Stromal cell of bone marrow (primary cell): ENCODE measurements around the gene IFT80.
"Not testable (repeated sequence)": the region's sequence is repeated elsewhere in the genome, so short reads cannot be mapped to it uniquely, and the experiment has no call there.

Experiments
- DNase-seq: peaks from one replicate; pipeline ENCODE4 v3.0.0-alpha.2; 2012; ENCODE audit warnings: low read depth

IFT80 gene

DNA sequence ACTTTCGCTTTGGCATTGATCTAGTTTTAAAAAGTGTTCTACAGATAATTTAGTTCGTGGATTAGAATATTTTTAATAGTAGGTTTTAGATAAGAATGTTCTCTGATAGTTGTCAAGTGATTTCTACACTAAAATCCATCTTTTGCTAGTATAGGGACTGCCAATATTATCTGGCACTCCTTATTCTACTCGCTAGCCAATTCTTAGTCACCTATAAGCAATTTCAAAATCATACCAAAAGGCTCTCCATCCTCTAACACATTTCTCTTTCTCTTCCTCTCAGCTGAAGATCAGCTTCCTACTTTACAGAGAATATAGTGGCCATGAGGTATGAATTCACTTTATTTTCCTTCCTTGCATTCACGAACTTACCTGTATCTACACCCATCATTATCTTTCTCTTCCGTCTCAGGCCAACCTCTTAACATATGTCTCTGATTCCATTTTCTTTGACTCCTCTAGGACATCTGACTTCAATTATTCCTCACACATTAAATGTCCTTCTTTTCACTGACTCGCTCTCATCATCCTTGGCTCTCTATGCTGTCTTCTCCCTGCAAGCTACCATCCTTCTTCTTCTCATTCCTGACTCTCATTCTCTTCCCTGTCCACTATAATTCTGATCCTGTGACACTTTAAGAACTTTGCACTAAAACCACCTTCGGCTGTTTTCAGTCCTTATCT, 138.3 kb downstream of the IFT80 start:
- no peak for DNase-seq

DNA sequence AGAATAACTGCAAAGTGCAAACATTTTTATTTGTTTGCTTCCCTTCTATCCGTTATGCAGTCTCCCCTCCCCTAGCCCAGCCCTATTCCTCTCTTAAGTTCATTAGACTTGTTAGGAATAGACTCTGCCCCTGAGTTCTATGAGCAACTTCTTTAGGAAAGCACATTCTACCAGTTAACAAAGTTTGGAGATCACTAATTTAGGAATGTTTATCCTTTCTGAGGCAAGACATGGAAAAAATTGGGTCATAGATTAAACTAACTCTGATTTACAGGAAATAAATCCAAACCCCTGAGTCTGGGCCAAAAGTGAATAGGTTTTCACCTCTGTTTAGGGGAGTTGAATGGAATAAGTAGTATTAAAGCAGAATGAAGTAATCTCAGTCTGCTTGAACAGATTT, 139.4 kb downstream of the IFT80 start:
- DNase-seq, result peak; percentile 31

DNA sequence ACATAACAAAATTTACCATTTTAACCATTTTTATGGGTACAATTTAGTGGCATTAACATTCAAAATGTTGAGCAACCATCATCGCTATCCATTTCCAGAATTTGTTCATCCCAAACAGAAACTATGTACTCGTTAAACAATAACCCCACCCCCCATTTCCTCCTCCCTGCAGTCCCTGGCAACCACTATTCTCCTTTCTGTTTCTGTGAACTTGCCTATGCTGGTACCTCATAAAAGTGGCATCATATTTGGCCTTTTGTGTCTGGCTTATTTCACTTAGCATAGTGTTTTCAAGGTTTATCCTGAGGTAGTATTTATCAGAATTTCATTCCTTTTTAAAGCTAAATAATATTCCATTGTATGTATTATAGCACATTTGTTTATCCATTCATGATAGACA, 141.4 kb downstream of the IFT80 start:
- DNase-seq, result no peak

DNA sequence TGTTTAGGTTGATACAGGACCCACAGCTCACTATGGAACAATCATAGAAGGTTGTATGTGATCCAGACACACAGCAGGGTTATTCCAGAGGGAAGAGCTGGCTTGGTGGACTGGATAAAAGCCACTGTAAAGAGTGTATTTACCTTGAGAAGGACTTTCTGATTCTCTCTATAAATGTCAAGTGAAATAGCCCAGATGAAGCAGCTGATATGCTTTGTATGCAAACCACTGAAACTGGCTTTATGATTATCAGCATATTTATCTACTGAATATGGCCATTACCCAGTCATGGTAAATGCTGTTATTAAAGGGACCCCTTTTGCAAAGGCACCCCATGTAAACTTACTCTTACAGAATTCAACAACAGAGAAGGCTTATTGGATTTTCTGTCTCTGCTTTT, 145.7 kb downstream of the IFT80 start:
- DNase-seq, result no peak

DNA sequence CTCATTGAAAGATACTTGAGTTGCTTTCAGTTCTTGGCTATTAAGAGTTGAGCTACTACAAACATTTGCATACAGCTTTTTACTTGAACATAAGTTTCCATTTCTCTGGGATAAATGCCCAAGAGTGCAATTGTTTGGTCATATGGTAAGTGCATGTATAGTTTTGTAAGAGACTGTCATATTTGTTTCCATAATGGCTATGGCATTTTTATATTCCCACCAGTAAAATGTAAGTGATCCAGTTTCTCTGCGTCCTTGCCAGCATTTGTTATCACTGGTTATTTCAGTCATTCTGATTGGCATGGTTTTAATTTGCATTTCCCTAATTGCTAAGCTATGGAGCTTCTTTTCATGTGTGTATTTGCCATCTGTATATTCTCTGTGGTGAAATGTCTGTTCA, 151.3 kb downstream of the IFT80 start:
- DNase-seq, result no peak

DNA sequence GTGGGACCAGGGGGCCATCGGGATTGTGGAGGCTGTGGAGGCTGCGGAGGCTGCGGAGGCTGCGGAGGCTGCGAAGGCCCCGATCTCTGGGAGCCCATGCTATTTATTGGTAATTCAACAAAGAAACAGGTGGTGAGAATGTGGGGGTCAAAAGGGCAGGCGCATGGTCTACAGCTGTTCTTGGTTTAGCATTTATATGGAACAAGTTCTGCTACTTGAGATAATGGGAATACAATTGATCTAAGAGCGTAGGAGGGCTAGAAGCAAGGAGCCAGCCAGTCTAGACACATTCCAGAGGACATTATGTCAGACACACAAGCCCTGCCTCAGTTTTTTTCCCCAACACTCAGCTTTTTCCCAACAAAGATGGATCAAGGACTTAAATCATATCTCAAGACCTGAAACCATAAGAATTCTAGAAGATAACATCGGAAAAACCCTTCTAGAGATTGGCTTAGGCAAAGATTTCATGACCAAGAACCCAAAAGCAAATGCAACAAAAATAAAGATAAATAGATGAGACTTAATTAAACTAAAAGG, 153.7 kb downstream of the IFT80 start:
- DNase-seq, result no peak

DNA sequence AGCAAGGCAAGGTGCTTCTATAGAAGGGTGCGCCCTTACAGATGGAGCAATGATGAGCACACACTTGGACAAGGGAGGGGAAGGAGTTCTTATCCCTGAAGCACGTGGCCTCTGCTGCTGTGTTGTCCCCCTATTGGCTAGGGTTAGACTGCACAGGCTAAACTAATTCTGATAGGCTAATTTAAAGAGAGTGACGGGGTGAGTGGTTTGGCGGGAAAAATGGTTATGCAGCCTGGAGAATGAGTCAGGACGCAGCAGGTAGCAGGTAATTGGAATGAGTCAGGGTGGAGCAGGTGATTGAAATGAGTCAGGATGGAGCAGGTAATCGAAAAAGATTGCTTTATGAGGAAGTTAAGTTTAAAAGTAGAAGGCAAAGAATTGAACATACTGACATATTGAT, 158.3 kb downstream of the IFT80 start:
- DNase-seq, result not testable (repeated sequence)

DNA sequence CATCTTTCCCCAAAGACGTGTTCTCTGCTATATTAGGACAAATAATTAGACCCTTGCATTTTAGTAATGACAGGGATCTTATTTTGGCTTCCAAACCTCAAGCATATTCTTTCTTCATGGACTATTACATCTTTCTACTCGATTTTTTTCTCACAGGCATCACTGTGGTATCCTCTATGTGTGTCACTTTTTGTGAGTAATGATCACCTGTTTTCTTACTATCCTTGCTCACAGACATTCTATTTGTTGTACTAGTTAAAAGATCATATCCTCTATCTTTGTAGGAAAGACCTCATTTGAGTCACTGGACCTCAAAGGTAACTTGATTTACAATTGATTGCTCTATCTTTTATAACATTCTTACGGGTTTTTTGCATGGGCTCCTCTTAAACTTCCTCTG, 167.0 kb downstream of the IFT80 start:
- no peak for DNase-seq

DNA sequence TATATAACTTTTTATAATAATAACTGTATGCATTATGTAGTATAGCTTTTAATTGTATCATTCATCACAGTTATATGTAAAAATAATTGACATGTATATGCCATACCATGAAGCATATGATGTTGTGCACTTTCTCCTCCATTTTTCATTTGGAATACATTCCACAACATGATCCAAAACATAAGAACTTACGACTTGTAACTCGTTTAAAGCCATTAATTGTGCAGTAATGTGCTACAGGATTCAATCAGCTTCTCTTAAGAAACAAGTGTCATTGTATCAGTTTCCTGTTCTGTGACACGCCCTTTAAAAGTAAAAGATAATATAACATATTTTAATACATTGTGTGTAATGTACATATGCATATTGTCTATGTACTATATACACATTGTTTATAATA, 171.6 kb downstream of the IFT80 start:
- DNase-seq, result no peak

DNA sequence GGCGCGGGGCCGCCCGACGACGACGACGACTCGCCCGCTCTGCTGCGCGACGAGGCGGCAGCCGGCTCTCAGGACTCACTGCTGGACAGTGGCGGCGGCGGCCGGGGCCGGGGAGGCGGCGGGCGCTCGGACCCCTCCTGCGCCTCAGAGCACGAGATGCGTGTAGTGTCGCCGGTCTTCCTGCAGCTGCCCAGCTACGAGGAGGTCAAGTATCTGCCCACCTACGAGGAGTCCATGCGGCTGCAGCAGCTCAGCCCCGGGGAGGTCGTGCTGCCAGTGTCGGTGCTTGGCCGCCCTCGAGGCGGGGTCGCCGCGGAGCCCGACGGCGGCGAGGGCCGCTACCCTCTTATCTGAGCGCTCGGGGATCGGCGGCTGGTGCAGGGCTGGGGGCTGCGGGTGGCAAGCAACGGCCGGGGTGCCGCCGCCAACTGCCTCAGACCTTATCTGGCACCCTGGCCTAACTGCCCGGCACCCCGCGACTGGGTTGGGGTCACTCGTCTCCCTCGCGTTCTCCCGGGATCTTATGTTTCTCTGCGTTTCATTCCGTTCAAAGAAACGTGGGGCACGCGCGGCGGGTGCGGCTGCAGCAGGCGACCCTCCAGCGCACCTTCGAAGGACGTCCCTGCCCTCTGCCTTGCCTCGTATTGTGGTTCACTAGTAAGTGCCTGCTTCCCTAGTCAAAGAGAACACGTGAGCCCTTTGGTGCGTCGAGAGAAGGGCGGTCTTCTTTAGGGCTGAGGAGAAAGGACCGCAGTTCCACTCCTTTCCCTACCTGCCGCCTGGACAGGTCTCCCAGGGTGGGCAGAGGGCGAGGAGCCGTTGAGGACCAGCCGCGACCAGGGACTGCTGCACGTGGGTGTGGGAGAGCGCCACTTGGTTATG, 172.8 kb downstream of the IFT80 start:
- DNase-seq, result no peak

DNA sequence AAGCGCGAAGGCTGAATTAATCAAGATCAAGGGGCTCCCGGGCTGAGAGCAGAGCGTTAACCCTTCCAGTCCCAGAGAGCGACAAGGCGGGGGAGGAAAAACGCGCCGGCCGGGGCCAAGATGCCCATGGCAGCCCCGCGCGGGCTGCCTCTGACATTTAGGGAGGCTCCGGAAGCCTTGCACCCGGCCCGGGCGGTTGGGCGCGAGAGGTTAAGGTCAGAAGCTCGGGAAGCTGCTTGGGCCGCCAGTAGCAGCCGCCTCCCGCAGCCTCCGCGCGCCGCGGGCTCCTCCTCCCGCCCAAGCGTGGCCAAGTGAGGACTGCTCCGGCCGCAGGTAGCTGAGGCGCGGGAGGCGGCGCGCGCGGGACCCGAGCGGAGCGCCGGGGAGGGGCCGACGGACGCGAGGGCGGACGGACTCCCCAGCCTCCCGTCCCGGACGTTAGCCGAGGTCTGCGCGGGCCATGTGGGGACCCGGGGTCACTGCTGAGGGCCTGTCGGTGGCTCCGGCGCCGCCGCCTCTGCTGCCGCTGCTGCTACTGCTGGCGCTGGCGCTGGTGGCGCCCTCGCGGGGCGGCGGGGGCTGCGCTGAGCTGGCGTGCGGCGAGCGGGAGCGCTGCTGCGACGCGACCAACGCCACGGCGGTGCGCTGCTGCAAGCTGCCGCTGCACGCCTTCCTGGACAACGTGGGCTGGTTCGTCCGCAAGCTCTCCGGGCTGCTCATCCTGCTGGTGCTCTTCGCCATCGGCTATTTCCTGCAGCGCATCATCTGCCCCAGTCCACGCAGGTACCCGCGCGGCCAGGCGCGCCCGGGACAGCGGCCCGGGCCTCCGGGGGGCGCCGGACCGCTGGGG, 173.6 kb downstream of the IFT80 start, which contains the start of gene C3orf80:
C3orf80 (plus strand) TSS at position 247 of the 850 bp plus-strand sequence; CDS start at position 461, 214 bp downstream.
- DNase-seq, result no peak

DNA sequence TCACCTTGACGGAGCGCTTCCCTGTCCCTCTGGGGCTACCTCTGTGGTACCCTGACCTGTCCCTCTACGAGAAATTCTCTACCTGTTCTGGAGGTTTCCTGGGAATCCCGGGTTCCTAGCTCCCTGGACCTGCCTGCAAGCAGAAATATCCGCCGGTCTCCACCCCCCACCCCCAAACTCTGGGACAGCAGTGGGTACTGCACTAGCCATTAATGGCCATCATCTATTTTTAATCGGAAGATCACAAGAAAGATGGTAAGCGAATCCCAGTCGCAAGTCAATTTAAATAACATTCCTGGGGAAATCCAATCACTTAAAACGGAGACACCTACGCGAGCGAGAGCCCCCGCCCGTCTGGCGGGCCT, 174.2 kb downstream of the IFT80 start:
- no peak for DNase-seq

DNA sequence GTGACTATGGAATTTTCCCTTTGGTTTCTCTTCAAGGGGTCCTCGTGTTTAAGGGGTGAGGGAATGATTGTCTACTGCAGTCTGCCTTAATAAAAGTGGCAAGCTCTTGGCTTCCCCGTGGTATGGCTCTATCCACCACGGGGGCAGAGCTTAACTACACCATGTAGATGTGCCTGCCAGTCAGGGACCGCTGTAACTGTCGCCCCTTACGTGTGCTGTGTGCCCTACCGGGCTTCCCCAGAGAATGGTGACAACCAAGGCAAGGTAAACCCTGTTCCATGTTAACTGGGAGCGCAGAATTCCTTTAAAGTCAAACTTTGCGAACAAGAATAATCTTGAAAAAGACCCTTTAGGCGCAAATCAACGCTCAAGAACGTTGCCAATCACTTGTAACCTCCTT, 174.8 kb downstream of the IFT80 start:
- DNase-seq, result no peak

DNA sequence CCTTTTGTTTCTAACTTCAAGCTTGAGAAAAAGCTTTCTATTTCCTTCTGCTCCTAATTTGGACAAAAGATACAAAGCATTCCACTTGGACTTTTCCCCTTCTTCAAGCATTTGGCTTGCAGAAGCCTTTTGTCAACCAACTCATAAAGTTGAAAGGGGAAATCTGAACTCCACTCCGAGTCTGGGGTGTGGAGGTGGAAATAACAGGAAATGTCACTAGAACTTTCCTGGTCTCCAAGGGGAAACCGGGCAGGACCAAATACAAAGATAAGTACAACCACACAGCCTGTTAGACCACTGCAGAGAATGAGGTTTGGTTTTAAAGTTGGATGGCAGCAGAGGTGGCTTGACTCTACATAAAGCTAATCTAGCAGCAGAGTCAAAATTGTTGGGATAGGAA, 178.0 kb downstream of the IFT80 start:
- no peak for DNase-seq

DNA sequence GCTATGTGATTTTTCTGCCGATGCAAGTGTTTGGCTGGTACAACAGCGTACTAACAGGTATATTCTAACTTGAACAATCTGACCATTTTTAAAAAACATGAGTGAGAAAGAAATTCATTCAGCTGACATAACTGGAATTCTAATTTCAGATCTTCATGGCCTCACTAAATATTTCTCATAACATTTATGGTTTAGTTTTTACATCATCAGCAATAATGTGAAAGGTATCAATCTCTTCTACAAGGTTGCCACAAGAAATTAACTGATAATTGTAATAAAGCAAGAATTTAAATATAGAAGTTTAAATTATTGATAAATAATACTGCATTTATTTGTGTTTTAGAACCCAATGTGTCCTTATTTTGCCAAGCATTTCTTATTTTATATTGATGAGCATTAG, 179.0 kb downstream of the IFT80 start:
- no peak for DNase-seq

DNA sequence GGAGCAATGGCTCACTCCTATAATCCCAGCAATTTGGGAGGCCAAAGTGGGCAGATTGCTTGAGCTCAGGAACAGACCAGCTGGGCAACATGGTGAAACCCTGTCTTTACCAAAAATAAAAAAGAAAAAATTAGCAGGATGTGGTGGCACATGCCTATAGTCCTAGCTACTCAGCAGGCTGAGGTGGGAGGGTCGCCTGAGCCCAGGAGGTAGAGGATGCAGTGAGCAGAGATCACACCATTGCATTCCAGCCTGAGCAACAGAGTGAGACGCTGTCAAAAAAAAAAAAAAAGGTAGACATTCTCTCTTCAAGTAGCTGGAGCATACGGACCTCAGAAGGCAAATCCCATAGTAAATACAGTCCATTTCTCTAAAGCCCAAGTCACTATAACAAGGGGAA, 180.9 kb downstream of the IFT80 start:
- no peak for DNase-seq

DNA sequence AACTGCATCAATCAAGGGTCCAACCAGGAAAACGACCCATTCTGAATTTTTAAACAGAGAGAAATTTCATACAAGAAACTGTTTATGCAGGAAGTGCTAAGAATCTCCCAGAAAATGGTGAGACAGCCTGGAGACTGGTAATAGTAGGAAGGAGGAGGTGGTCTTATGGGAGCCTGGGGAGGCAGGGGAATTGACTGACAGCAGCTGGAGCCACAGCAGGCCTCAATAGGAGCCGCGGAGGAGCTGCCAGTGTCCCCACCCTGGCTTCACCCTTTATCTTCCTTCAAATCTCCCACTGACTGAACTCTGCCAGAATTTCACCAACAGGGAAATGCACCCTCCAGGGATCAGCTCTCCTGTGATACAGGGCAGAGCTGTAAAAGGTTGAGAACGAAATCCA, 181.3 kb downstream of the IFT80 start:
- no peak for DNase-seq

DNA sequence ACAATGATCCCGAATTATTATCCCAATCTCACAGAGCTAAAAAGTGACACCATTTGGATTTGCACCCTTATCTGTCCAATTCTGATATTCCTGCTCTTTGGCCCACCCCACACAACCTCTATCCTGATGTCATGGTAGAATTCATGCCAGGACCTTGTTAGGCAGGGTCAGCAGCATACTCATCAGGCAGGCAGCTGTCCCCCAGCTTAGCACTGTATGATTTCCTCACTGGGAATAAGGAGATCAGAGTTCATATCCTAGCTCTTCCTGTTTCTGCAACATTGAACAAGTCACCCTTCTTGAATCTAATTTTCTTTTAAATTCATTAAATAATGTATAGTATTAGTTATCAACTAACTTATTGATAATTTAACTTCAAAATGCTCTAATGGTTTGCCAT, 185.8 kb downstream of the IFT80 start:
- DNase-seq, result no peak

DNA sequence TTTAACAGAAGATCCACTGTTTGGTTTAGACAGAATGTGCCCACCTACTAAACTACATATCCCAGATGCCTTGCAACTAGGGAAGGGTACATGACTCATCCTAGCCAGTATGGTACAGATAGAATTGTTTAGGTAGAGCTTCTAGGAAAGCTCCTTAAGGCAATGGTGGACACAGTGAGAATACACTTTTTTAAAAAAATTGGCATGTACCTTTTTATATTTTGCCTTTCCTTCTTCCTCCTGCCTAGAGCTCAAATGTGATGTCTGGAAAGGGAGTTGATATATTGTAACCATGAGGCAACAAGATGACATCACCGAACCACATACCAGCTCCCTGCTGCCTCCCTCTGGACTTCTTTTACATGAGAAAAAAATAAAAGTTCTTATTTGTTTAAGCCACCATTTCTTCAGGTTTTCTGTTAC, 188.2 kb downstream of the IFT80 start:
- peak; percentile 54 for DNase-seq

DNA sequence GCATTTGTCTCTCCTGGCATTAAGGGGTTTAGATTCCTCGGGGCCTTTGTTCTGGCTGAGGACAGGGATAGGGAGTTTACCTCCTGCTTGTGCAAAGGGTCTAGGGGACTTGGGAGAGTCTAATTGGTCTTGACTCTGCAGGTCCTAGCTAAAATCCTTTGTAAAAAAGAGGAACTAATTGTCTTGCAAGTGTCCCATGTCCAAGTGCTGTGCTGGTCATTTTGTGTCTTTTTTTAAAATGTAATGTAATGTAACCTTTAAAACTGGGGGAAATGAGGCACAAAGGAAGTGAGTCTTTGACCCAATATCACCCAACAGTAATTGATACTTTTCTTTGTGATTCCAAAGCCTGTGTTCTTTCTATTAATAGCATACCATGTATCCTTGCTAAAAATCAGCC, 188.7 kb downstream of the IFT80 start:
- no peak for DNase-seq
